GM21447 (cell line): ENCODE measurements around the gene HIVEP3.
"Not testable (repeated sequence)": the region's sequence is repeated elsewhere in the genome, so short reads cannot be mapped to it uniquely, and the experiment has no call there.

ENCODE experiments used
- ATAC-seq: cut with Tn5 transposase; IDR thresholded peaks from one replicate; pipeline ENCODE4 v1.9.1; 2021; ENCODE audit not compliant: unreplicated experiment

The HIVEP3 gene

GRCh38 chr1:41696381-41696780 is 222.3 kb downstream of the HIVEP3 start:
- no peak for ATAC-seq

DNA sequence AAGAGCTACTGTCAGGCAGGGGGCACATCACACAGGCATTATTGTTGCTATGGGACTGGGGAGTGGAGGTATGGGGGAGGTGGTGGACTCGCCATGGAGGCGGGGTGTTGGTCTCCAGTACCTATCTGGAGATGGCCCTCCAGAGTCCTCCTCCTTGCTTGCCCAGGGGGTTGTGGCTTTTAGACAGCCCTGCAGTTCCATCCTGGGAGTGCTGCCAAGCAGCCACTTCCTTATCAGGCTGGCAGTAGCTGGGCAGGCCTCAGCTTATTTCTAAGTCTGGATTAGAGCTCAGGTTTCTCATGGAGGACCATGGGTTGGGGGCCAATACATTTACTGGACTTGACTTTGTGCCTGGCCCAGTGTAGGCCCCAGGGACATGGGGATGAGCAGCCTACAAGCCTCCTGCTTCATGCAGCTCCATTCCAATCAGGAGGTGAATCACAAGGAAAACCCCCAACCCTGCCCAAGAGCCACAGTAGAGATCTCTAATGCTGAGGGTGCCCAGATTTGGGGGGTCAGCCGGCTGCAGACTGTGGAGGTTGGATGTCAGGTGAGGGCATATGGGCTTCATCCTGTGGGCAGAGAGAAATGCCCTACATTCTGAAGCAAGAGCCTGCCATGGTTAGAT is 223.5 kb downstream of the HIVEP3 start:
- ATAC-seq: no peak

- not testable (repeated sequence) for ATAC-seq
Measured at GRCh38 chr1:41691966-41692365, 226.8 kb downstream of the HIVEP3 start.

DNA sequence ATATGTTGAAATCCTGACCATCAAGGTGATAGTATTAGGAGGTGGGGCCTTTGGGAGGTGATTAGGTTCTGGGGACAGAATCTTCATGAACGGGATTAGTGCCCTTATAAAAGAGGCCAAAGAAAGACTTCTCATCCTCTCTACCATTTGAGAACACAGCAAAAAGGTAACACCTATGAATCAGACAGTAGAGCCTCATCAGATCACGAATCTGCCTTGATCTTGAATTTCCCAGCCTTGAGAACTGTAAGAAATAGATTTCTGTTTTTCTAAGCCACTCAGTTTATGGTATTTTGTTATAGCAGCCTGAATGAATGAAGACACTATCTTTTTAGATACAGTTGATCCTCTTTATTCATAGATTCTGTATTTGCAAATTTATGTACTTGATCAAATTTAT is 227.3 kb downstream of the HIVEP3 start:
- no peak for ATAC-seq

DNA sequence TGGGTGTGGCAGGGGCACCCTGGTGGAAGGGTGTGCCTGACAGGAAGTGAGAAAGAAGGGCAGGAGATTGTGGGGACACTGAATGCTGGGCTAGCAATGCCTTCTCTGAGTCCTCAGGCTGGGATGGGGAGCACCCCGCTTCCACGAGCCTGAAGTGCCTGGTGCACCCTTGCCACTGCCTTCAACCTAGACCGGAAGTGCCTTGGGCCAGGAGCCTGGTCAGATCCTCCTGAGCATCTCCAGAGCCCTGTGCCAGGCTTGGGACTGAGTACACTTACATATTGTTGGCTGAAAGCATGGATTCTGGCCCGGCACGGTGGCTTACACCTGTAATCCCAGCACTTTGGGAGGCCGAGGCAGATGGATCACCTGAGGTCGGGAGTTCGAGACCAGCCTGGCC is 228.4 kb downstream of the HIVEP3 start:
- ATAC-seq: no peak

- no peak for ATAC-seq
Measured at GRCh38 chr1:41689558-41689981, 229.2 kb downstream of the HIVEP3 start.

- ATAC-seq: no peak
Measured at GRCh38 chr1:41689139-41689538, 229.6 kb downstream of the HIVEP3 start.

DNA sequence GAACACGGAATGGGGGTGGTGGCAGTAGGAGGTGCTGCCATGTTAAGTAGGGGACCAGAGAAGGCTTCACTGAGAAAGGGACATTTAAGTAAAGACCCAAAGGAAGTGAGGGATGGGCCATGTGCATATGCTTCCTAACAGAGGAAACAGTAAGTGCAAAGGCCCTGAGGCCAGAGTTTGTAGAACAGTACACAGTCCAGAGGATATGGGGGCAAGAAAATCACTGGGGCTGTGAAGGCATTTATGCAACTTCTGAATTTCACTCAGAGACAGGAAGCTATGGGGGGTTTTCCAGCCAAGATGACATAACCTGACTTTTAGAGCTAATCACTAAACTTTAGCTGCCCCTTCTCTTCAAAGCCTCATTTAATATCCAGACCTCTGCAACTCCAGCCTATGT is 231.7 kb downstream of the HIVEP3 start:
- ATAC-seq: no peak

DNA sequence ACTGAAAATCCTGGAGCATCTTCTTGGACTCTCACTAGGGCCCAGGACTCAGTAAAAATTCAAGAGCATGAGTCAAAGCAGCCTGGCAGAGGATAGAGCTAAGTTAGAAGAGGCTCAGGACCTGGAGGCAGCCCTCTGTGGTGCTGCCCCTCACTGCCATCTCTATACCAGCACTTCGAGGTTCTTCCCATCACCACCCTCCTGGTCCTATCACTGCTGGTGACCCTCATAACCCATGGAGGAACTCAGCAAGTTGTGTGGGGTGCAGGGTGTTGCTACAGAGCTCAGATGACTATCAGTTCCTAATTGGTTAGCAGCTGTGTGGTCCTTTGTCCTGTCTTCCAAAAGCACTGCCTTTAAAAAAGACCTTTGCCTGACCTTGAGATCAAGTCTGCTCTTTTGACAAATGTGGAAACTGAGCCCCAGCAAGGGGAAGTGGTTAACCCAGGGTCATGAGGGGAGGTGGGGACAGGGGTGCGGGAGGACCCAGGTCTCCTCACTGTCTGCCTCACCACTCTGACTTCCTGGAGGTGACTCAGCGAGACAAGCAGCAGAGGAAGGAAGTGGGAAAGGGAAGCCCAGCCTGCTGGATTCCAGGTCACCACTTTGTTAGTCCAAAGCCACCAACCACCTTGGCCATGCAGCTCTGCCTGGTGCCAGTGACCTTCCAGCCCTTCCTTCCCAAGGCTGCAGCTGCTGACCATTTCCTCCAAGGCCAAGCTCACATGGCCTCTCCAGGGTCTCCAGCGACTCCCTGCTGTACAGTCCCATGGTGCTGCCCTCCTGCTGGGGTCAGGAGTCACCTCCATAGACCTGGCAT is 234.8 kb downstream of the HIVEP3 start:
- no peak for ATAC-seq

GRCh38 chr1:41682845-41683625 is 235.7 kb downstream of the HIVEP3 start:
- ATAC-seq: no peak

- no peak for ATAC-seq
Measured at GRCh38 chr1:41682149-41682548, 236.6 kb downstream of the HIVEP3 start.

DNA sequence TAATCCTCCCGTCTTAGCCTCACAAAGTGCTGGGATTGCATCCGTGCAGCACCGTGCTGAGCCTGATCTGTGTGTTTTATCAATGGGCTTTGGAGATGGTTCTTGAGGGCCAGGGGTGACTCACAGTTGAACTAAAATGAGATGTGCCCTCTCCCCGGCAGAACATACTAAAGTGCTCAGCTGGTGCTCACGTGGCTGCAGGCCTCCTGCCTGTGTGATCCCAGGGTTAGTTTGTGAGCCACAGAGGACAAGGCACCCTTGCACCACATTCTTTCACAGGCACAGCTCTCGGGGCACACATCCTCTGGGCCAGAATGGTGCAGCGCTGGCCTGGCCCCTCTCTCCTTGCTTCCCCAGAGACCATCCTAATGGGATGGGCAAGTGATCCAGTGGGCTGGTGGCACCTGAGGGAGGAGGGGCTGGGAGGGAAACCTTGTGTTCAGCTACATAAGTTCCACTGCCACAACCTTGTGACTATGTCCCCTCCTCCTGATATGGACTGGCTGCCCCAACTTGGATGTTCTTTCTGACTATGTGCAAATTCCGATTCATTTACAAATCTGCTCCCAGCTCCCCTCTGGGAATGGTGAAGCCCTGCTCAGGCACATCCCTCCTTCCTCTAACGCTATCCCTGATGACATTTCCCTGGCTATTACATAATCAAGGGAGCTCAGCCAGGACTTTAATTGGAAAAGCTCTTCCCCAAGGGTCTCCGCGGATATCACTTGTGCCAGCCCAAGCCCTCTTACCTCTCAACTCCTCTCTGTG is 237.2 kb downstream of the HIVEP3 start:
- ATAC-seq: no peak

- ATAC-seq: no peak
Measured at GRCh38 chr1:41679994-41680393, 238.7 kb downstream of the HIVEP3 start.

- ATAC-seq: no peak
Measured at GRCh38 chr1:41679531-41679930, 239.2 kb downstream of the HIVEP3 start.

- ATAC-seq: peak; percentile 60
Measured at GRCh38 chr1:41678111-41678878, 240.4 kb downstream of the HIVEP3 start.

DNA sequence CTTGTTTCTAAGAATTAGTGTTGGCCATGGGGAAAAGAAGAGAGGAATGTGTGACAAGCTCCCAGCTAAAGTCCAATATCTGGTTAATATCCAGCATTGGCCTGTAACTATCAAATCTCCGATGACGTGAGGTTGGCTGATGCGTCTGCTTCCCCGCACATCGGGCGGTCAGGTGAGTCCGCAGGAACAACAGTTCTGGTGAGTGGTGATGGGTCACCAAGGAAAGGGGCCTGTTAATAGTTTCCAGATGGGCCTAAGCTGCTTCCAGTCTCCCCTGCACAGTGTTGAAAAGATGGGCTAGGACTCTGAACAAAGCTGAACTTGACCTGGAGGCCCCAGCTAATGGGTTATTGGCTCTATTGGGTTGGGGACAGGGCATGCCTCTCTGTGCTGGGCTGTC is 241.1 kb downstream of the HIVEP3 start:
- ATAC-seq: no peak

GRCh38 chr1:41675401-41675800 is 243.3 kb downstream of the HIVEP3 start:
- ATAC-seq: no peak

GRCh38 chr1:41674522-41674921 is 244.2 kb downstream of the HIVEP3 start:
- ATAC-seq: no peak

- ATAC-seq: peak; percentile 45
Measured at GRCh38 chr1:41673806-41674205, 244.9 kb downstream of the HIVEP3 start.

DNA sequence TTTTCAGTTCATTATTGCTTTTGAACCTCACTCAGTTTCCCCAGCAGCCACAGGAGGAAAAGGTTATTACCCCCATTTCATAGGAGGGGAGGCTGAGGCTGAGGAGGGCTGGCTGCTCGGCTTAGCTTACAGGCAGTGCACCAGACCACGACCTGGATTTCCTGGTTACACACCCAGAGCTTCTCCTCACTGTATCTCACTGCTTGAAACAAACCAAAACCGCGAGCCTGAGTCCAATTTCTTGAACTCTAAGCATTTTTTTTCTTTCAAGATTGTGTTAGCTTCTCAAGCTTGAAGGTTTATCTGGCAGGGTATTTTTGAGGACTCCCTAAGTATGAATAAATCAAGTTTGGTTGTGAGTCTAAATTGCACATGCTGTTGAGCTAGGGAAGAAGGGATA is 245.3 kb downstream of the HIVEP3 start:
- ATAC-seq: peak; percentile 79
